ENCODE data around the gene ENTR1. TPM values are rescaled to one million over a fixed set of nuclear protein-coding genes. Genes with fewer than 3 reads are reported as not detected.

The ENTR1 gene
- total and polyA plus RNA-seq, 2 of the 13 experiments (the other 11 are each of a cell fraction or from before 2014, with no cell fraction given): 70.1 to 76.4 TPM

- no peak overlapping the region for H3K4me2 ChIP-seq (ENCODE audit: low read depth, low read length)
- H3K9ac ChIP-seq (ENCODE audit: insufficient read depth, low read depth, low read length): no peak overlapping the region
- BruUV-seq (replicated peaks): no TSS peak
- H2AFZ ChIP-seq (ENCODE audit: low read length): no peak overlapping the region
- H3K36me3 ChIP-seq (replicated peaks in 1 of 2; ENCODE audit: control insufficient read depth in 1 of 2, insufficient read depth in 2 of 2, low read length in 2 of 2): peaks cover 11 to 39% of the 10 kb centered on the region in 2 experiments; a peak in 4 of 5 replicates
- DNase-seq (ENCODE audit: low spot score) (no peak), FAIRE-seq (no peak), ATAC-seq (no peak)
- no peaks in the 10 kb centered on the region for H3K27me3 ChIP-seq (ENCODE audit: control insufficient read depth in 1 of 2, insufficient read depth in 2 of 2, low read length in 2 of 2)
- TF ChIP-seq, protein P1, sequence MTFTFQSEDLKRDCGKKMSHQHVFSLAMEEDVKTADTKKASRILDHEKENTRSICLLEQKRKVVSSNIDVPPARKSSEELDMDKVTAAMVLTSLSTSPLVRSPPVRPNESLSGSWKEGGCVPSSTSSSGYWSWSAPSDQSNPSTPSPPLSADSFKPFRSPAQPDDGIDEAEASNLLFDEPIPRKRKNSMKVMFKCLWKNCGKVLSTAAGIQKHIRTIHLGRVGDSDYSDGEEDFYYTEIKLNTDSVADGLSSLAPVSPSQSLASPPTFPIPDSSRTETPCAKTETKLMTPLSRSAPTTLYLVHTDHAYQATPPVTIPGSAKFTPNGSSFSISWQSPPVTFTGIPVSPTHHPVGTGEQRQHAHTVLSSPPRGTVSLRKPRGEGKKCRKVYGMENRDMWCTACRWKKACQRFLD (CRISPR knock-in tag; IDR thresholded peaks at IDR 0.05; ENCODE audit: borderline replicate concordance): no peak
- TF ChIP-seq ZNF276 (CRISPR knock-in tag; IDR thresholded peaks at IDR 0.05; ENCODE audit: low read depth) (no peak), RFXAP (CRISPR knock-in tag; IDR thresholded peaks at IDR 0.05; ENCODE audit: borderline replicate concordance) (no peak), CEBPB (IDR thresholded peaks at IDR 0.05; ENCODE audit: borderline replicate concordance, low read depth, low read length) (0 out of 2 replicates have a peak, but pooled peaks have one; percentile 30)
- TF ChIP-seq, protein P2, sequence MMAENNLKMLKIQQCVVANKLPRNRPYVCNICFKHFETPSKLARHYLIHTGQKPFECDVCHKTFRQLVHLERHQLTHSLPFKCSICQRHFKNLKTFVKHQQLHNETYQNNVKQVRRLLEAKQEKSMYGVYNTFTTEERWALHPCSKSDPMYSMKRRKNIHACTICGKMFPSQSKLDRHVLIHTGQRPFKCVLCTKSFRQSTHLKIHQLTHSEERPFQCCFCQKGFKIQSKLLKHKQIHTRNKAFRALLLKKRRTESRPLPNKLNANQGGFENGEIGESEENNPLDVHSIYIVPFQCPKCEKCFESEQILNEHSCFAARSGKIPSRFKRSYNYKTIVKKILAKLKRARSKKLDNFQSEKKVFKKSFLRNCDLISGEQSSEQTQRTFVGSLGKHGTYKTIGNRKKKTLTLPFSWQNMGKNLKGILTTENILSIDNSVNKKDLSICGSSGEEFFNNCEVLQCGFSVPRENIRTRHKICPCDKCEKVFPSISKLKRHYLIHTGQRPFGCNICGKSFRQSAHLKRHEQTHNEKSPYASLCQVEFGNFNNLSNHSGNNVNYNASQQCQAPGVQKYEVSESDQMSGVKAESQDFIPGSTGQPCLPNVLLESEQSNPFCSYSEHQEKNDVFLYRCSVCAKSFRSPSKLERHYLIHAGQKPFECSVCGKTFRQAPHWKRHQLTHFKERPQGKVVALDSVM (CRISPR knock-in tag; IDR thresholded peaks at IDR 0.05): peak; percentile 49; the same call in 1 of the 2 replicates
- TF ChIP-seq, protein P3, sequence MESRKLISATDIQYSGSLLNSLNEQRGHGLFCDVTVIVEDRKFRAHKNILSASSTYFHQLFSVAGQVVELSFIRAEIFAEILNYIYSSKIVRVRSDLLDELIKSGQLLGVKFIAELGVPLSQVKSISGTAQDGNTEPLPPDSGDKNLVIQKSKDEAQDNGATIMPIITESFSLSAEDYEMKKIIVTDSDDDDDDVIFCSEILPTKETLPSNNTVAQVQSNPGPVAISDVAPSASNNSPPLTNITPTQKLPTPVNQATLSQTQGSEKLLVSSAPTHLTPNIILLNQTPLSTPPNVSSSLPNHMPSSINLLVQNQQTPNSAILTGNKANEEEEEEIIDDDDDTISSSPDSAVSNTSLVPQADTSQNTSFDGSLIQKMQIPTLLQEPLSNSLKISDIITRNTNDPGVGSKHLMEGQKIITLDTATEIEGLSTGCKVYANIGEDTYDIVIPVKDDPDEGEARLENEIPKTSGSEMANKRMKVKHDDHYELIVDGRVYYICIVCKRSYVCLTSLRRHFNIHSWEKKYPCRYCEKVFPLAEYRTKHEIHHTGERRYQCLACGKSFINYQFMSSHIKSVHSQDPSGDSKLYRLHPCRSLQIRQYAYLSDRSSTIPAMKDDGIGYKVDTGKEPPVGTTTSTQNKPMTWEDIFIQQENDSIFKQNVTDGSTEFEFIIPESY (CRISPR knock-in tag; IDR thresholded peaks at IDR 0.05): 0 out of 2 replicates have a peak, but pooled peaks have one; percentile 15
- H3K27ac ChIP-seq (ENCODE audit: extremely low read length, insufficient read depth, low read length): no peak overlapping the region
- H3K9me3 ChIP-seq (ENCODE audit: low read length): no peaks in the 10 kb centered on the region
- WGBS (ENCODE audit: low lambda C conversion rate): 84% methylated on average over 7 of the region's 7 CpGs
- H3K4me1 ChIP-seq (ENCODE audit: insufficient read depth, low read length): peaks cover 23% of the 10 kb centered on the region
- ChIA-PET CTCF (ENCODE audit: low intra/inter-chr PET ratio, low total read pairs) (no interaction called here), POLR2A (no interaction called here)
- intact Hi-C loops (cut with micrococcal nuclease; ENCODE audit: unreplicated experiment) (no loop called here), in situ Hi-C loops (cut with HindIII; ENCODE audit: extremely low pct_ligation_motif_present, low pct_unique_long_range_greater_than_20kb) (no loop called here)
- no peaks in the 10 kb centered on the region for H4K20me1 ChIP-seq (ENCODE audit: insufficient read depth, low read length)
- no peak overlapping the region for H3K4me3 ChIP-seq (replicated peaks in 1 of 3; ENCODE audit: insufficient read depth in 1 of 3, low read depth in 2 of 3, low read length in 3 of 3)
- H3K79me2 ChIP-seq (ENCODE audit: insufficient read depth, low read length): peaks cover 16% of the 10 kb centered on the region
Measured at GRCh38 chr9:136405481-136405880, 4.9 kb downstream of the ENTR1 start.

Measured in HepG2 (cell line).